ENCODE results near the gene SLC25A42. TPM values are rescaled to one million over a fixed set of nuclear protein-coding genes. Genes with fewer than 3 reads are reported as not detected.
"Not testable (repeated sequence)": the region's sequence is repeated elsewhere in the genome, so short reads cannot be mapped to it uniquely, and the experiment has no call there.

SLC25A42 gene
- total RNA-seq, 1 donor from 2014 or later: 6.6 TPM

DNA sequence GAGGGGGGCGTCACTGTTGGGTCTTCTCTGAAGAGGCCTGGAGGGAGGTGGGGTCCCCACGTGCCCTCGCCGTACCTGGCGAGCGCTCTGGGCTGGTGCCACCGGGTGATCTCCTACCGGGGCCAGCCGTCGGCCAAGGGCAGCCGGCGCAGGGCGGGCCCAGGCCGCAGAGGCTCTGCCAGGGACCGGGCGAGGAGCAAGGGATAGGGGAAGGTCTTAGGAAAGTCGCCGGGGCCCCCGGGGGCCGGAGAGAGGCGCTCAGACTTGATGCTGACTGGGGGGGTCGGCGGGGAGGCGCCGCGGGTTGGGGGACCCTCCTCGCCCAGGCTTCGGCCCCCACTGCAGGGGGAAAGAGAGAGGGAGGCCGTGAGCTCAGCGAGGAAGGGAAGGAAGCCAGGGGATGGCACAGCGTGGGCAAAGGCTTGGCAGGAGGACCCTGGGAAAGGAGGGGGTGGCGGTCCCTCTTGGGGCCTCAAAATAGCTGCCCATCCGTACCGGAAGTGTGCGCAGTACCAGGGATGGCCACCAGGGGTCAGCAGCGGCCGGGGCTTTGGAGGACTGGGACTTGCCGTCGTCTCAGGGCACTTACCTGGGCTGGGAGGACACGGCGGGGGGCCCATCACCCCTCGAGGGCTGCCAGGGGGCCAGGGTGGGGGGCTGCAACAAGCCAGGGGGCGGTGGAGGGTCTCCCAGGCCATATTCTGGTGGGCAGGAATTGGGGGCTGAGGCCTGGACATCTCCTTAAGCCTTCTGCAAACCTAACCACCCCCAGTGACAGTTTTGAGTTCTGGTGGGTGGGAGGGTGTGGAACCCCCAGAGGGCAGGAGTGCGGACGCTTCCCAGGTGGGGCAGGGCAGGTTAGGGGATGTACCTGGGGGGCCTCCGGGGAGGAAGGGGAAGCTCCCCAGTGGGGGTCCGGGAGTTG, 82.2 kb downstream of the SLC25A42 start:
- H3K27me3 ChIP-seq: no peaks in the 10 kb centered on the region
- TF ChIP-seq POLR2A (IDR thresholded peaks at IDR 0.05) (no peak), POLR2AphosphoS5 (IDR thresholded peaks at IDR 0.05; ENCODE audit: insufficient read depth in 1 of 2, low read depth in 1 of 2) (peak in 1 of 2 donors; percentile 22)
- TF ChIP-seq, protein P1, sequence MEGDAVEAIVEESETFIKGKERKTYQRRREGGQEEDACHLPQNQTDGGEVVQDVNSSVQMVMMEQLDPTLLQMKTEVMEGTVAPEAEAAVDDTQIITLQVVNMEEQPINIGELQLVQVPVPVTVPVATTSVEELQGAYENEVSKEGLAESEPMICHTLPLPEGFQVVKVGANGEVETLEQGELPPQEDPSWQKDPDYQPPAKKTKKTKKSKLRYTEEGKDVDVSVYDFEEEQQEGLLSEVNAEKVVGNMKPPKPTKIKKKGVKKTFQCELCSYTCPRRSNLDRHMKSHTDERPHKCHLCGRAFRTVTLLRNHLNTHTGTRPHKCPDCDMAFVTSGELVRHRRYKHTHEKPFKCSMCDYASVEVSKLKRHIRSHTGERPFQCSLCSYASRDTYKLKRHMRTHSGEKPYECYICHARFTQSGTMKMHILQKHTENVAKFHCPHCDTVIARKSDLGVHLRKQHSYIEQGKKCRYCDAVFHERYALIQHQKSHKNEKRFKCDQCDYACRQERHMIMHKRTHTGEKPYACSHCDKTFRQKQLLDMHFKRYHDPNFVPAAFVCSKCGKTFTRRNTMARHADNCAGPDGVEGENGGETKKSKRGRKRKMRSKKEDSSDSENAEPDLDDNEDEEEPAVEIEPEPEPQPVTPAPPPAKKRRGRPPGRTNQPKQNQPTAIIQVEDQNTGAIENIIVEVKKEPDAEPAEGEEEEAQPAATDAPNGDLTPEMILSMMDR (IDR thresholded peaks at IDR 0.05): peak; percentile 83 to 89 (median 84)
- H3K4me3 ChIP-seq: peak overlapping the region; percentile 15 to 27
- H3K4me1 ChIP-seq: peaks cover 10% of the 10 kb centered on the region
- H3K27ac ChIP-seq: peak overlapping the region; percentile 33
- no peaks in the 10 kb centered on the region for H3K9me3 ChIP-seq
- DNase-seq (ENCODE audit: extremely low spot score in 2 of 2): no peak
- intact Hi-C loops (cut with DNase I): no loop called here
- H3K36me3 ChIP-seq: peaks cover 0 to 15% of the 10 kb centered on the region in 2 donors

- peaks cover 0 to 15% of the 10 kb centered on the region in 2 donors for H3K36me3 ChIP-seq
- H3K27me3 ChIP-seq: no peaks in the 10 kb centered on the region
- no peaks in the 10 kb centered on the region for H3K9me3 ChIP-seq
- H3K4me3 ChIP-seq: no peak overlapping the region
- no peak for DNase-seq (ENCODE audit: extremely low spot score in 2 of 2)
- intact Hi-C loops (cut with DNase I): no loop called here
- peaks cover 10% of the 10 kb centered on the region for H3K4me1 ChIP-seq
- TF ChIP-seq POLR2A (IDR thresholded peaks at IDR 0.05) (no peak), POLR2AphosphoS5 (IDR thresholded peaks at IDR 0.05; ENCODE audit: insufficient read depth in 1 of 2, low read depth in 1 of 2) (no peak)
- TF ChIP-seq, protein P1 (IDR thresholded peaks at IDR 0.05): no peak
- no peak overlapping the region for H3K27ac ChIP-seq
These were observed 83.1 kb downstream of the SLC25A42 start for GRCh38 chr19:19146865-19147264.

DNA sequence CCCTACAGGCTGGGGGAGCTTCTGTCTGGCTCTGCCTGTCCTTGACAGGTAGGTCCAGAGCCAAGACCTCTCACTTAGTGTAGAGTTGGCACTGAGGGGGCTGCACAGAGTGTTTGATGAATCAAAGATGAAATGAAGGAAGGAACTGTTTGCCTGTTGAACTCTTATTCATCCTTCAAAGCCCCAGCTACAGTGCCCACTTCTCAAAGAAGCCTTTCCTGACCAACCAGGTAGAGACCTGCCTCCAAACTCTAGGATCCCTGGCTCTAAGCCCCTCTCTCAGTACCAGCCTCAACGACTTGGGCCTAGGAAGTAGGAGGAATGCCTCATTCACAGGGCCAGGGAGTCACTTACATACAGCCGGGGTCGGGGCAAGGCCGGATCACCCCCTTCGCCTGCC, 83.5 kb downstream of the SLC25A42 start:
- intact Hi-C loops (cut with DNase I): no loop called here
- Histone ChIP-seq H3K36me3 (peaks cover 0 to 15% of the 10 kb centered on the region in 2 donors), H3K27me3 (no peaks in the 10 kb centered on the region), H3K27ac (no peak overlapping the region), H3K9me3 (no peaks in the 10 kb centered on the region), H3K4me1 (peaks cover 10% of the 10 kb centered on the region), H3K4me3 (no peak overlapping the region)
- DNase-seq (ENCODE audit: extremely low spot score in 2 of 2): no peak
- TF ChIP-seq, protein P1 (IDR thresholded peaks at IDR 0.05): no peak
- no peak for TF ChIP-seq POLR2A (IDR thresholded peaks at IDR 0.05)
- no peak for TF ChIP-seq POLR2AphosphoS5 (IDR thresholded peaks at IDR 0.05; ENCODE audit: insufficient read depth in 1 of 2, low read depth in 1 of 2)

DNA sequence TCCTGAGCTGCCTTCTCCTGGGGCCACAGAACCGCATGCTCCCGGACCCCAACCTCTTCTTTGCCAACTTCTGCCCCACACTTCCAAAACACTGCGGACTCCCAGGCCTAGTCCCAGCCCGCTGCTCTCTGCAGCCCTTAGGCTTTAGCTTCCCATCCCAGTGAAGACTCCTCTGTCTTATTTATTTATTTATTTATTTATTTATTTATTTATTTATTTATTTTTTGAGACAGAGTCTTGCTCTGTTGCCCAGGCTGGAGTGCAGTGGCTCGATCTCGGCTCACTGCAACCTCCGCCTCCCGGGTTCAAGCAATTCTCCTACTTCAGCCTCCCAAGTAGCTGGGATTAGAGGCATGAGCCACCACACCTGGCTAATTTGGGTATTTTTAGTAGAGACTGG, 84.7 kb downstream of the SLC25A42 start:
- H3K36me3 ChIP-seq: peaks cover 0 to 15% of the 10 kb centered on the region in 2 donors
- H3K4me1 ChIP-seq; H3K27me3 ChIP-seq; intact Hi-C loops (cut with DNase I); H3K27ac ChIP-seq; DNase-seq (ENCODE audit: extremely low spot score in 2 of 2); H3K4me3 ChIP-seq; H3K9me3 ChIP-seq: not testable (repeated sequence)

DNA sequence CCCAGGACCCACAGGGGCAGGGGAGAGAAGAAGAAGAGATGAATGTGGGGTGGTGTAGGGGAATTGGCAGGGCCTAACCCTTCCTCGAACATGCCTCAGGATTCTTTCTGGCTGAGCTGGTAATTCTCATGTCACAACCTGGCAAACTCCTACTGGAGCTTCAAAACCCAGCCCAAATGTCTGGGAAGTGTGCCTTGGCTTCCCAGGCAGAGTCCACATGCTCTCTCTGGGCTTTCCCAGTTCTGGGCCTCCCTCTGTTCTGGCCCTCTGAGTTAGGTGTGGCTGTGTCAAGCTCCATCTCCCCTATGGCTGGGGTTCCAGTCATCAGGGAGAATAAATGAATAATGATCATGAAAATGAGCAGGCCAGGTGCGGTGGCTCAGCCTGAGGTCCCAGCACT, 85.6 kb downstream of the SLC25A42 start:
- peaks cover 10% of the 10 kb centered on the region for H3K4me1 ChIP-seq
- no peak for DNase-seq (ENCODE audit: extremely low spot score in 2 of 2)
- no peaks in the 10 kb centered on the region for H3K27me3 ChIP-seq
- H3K27ac ChIP-seq: no peak overlapping the region
- TF ChIP-seq POLR2A (IDR thresholded peaks at IDR 0.05) (no peak), POLR2AphosphoS5 (IDR thresholded peaks at IDR 0.05; ENCODE audit: insufficient read depth in 1 of 2, low read depth in 1 of 2) (no peak)
- TF ChIP-seq, protein P1 (IDR thresholded peaks at IDR 0.05): no peak
- H3K9me3 ChIP-seq: no peaks in the 10 kb centered on the region
- intact Hi-C loops (cut with DNase I): no loop called here
- H3K4me3 ChIP-seq: no peak overlapping the region
- peaks cover 0 to 15% of the 10 kb centered on the region in 2 donors for H3K36me3 ChIP-seq
